Stimulated activated CD4-positive, alpha-beta T cell treated with anti-CD3 and anti-CD28 coated beads, TNF-alpha, amount 100 ng/mL, for 1 hour (primary cell): ENCODE measurements around the gene MCUR1.
A peak's percentile ranks its signal among the peaks of the same experiment; 100 is the strongest.
"Not testable (repeated sequence)": the region's sequence is repeated elsewhere in the genome, so short reads cannot be mapped to it uniquely, and the experiment has no call there.

Experiments used
- DNase-seq, 3 donors: peaks; one replicate each; pipeline ENCODE4 v3.0.0-alpha.2; 2020; ENCODE audit warnings: low read depth in 3 of 3, low spot score in 1 of 3

The MCUR1 gene, protein sequence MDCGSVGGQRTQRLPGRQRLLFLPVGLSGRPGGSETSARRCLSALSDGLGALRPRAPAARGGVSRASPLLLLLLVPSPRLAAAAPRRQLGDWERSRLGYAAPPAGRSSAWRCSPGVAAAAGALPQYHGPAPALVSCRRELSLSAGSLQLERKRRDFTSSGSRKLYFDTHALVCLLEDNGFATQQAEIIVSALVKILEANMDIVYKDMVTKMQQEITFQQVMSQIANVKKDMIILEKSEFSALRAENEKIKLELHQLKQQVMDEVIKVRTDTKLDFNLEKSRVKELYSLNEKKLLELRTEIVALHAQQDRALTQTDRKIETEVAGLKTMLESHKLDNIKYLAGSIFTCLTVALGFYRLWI

DNA sequence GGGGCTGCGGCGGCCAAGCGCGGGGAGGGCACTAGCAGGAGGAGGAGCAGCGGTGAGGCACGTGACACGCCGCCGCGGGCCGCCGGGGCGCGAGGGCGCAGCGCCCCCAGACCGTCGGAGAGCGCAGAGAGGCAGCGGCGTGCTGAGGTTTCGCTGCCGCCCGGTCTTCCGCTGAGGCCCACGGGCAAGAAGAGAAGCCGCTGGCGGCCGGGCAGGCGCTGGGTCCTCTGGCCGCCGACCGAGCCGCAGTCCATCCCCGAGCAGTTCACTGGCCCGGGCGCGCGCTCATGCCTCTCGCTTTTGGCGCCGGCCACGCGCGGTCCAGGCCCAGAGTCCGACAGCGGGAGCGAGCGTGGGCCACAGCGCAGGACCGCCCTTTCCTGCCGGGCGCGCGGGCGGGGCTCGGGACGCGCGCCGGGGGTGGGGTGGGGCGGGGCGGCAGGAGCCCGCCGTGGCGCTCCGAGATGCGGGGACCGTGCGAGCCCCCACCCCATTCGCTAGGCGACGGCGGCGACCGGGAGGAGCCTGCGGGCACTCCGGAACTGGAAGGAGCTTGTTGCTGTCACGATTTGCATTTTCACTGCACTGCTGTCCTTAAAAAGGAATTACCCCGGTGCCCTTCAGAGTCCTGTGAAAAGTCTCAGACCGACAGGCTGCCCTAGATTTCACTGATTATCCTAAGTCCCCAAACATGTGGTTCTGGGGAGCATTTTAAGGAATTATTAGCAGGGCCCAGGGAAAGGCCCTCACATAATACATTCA is at the start of gene MCUR1:
Gene MCUR1, minus strand, starts transcription at position 382 of the 762 bp plus-strand sequence. Its CDS starts 128 bp downstream, at position 254.
- peak; percentile 32 to 61 (median 60) for DNase-seq

DNA sequence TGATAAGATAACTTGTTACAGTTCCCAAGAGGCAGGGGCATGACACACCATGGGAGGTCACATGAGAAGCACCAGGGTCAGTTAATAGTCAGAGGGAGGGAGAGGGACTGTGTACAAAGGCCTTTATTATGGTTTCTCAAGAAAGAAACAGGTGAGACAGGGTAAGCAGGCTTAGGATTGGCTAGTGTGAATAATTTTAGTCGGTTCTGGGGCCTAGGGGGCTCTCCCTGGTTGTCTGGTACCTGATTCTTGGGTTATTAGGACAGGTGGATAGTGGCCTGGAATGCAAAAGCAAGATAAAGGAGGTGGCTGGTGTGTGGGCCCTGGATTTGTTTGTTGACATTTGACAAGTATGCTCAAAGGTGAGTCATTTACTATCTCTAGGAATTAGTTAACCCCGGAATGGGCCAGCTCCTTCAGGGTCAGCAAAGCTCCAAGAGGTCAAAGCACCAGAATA is 49.4 kb upstream of the MCUR1 start:
- no peak for DNase-seq

DNA sequence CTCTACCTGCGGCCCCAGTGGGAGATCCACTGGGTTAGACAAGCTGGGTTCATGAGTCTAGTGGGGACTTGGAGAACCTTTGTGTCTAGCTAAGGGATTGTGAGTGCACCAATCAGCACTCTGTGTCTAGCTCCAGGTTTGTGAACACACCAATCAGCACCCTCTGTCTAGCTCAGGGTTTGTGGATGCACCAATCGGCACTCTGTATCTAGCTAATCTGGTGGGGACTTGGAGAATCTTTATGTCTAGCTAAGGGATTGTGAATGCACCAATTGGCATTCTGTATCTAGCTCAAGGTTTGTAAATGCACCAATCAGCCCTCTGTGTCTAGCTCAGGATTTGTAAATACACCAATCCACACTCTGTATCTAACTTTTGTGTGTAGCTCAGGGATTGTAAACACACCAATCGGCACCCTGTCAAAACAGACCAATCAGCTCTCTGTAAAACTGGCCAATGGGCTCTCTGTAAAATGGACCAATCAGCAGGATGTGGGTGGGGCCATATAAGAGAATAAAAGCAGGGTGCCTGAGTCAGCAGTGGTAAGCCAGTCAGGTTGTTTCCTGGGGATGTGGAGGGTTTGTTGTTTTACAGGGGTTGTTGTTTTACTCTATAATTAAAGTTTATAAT is 46.3 kb upstream of the MCUR1 start:
- DNase-seq, result not testable (repeated sequence)

DNA sequence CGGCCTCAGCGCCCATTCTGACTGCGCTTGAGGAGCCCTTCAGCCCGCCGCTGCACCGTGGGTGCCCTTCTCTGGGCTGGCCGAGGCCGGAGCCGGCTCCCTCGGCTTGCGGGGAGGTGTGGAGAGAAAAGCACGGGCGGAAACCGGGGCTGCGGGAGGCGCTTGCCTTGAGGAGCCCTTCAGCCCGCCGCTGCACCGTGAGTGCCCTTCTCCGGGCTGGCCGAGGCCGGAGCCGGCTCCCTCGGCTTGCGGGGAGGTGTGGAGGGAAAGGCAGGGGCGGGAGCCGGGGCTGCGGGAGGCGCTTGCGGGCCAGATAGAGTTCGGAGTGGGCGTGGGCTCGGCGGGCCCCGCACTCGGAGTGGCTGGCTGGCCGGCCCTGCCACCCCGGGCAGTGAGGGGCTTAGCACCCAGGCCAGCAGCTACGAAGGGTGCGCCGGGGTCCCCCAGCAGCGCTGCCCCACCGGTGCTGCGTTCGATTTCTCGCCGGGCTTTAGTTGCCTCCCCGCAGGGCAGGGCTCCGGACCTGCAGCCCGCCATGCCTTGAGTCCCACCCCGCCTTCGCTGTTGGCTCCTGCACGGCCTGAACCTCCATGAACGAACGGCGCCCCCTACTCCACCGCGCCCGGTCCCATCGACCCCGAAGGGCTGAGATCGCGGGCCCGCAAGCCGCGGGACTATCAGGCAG is 45.7 kb upstream of the MCUR1 start:
- no peak for DNase-seq

DNA sequence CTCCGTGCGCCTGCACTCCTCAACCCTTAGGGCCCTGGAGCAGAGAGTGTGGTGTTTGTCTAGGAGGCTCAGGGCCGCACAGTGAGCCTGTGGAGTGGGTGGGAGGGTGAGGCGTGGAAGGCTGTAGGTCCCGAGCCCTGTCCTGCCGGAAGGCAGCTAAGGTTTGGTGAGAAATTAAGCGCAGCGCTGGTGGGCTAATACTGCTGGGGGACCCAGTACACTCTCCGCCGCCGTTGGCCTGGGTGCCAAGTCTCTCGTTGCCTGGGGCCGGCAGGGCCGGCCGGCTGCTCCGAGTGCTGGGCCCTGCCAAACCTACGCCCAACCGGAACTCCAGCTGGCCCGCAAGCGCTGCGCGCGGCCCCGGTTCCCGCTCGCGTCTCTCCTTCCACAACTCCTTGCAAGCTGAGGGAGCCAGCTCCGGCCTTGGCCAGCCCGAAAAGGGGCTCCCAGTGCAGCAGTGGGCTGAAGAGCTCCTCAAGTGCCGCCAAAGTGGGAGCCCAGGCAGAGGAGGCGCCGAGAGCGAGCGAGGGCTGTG is 40.4 kb upstream of the MCUR1 start:
- DNase-seq, result no peak

DNA sequence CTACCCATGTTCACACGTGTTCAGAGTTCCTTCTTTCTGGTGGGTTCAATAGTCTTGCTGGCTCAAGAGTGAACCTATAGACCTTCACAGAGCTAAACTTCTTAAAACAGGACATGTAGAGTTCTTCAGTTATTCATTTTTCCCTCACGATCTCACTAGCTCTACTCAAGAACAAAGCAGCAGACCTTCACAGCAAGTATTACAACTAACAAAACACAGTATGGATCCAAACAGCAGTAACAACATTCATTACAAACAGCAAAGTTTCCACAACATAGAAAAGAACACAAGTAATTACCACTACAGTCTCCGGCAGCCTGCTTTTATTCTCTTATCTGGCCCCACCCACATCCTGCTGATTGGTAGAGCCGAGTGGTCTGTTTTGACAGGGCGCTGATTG is 39.5 kb upstream of the MCUR1 start:
- DNase-seq, result no peak

DNA sequence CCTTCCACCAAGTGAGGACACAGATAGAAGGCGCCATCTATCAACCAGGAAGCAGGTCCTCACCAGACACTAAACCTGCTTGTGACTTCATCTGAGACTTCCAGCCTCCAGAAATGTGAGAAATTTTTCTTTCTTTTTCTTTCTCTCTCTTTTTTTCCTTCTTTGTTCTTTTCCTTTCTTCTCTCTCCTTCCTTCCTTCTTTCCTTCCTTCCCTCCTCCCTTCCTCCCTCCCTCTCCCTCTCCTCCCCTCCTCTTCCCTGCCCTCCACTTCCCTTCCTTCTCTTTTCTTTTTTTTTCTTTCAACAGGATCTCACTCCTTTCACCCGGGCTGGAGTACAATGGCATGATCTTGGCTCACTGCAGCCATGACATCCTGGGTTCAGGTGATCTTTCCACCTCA is 37.4 kb upstream of the MCUR1 start:
- no peak for DNase-seq

DNA sequence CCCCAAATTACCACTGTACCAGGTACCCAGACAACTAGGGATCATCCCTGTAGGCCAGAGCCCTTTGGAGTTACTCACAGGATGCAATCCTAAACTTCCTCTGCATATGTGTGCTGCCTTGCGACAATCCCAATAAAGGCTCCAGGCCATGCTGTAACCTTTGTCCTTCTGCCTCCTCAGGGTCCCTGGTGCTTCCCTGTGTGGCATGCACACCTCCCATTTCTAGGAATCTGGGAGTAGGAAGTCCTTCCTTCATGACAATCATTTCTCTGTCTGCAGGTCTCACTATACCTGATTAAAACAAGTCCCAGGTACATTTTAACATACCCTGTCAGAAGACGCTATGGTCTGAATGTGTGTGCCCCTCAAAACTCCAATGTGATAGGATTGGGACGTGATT is 37.0 kb upstream of the MCUR1 start:
- no peak for DNase-seq

DNA sequence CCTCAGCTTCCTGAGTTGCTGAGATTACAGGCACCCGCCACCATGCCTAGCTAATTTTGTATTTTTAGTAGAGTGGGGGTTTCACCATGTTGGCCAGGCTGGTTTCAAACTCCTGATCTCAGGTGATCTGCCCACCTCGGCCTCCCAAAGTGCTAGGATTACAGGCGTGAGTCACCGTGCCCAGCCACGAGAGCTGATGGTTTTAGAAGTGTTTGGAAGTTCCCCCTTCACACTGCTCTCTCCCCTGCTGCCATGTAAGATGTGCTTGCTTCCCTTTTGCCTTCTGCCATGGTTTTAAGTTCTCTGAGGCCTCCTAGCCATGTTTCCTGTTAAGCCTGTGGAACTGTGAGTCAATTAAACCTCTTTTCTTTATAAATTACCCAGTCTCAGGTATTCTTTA is 36.3 kb upstream of the MCUR1 start:
- DNase-seq, result not testable (repeated sequence)

DNA sequence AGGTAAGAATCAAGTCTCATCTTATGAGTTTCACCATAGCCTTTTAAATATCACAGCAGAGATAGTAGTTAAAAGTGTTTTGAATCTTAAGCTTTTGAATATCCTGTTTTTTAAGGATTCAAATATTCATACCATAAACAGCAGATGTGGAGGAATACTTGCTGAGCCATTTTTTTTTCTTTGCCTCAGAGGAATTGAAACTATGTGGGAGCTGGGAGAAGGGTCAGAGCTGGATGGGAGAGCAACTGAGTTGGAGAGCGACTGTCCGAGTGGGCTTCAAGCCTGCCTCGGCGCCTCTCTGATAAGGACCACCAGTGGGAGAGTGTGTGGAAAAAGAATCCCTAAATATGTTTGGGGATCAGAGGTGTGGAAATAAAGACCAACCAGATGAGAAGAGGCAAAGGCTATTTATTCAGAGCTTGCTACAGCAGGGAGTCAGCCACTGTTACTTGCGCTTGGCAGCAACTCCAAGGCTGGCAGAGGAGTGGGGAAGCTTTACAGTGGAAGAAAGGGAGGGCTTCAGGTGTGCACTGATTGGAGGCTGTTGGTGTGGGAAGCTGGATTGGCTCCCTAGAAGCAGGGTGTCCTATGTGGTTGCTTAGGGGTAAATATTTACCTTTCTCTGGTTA is 34.3 kb upstream of the MCUR1 start:
- no peak for DNase-seq

DNA sequence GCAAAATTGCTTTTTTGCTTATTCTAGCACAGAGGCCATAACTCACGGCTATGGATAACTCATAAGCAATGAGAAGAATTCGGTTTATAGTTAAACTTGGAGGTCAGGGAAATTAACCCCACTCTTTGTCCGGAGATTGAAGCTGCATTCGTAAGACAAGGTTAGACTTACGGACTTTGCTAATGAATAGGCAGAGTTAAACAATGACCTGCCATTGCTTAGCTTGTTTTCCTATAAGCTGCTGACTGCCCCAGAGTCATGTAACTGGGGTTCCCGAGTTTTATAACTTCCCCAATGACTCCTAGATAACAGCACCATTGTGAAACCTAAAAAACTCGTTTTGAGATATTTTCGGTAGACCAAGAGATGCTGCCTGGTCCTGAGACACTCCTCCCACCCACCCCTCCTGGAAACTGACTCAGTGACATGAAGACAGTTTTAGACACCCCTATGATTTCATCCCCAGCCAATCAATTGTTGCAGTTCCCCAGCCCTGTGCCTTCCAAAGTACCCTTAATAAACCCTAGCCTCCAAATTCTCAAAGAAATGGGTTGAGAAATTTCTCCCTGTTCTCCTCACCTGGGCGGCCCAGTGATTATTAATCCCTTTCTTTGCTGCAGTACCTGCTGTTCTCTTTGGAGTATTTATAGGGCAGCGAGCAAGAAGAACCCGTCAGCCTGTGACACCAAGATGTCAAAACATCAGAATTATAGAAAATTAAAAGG is 33.1 kb upstream of the MCUR1 start:
- DNase-seq, result no peak

DNA sequence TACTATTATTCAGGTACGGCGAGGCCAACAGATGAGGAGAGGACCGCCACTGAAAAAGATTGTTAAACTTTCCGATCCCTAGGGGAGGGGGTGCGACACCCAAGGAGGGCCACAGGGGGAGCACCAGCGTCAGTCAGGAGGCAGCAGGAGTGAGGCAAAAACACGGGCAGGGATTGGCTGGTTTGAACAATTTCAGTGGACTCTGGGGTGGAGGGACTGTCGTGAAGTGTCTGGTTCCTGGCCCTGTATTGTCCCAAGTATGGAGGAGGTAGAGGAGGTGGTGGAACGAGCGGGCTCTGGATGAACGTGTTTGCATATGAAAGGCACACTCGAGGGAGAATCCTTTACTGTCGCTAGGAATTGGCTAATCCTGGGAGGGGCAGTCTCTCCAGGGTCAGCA is 32.5 kb upstream of the MCUR1 start:
- no peak for DNase-seq

DNA sequence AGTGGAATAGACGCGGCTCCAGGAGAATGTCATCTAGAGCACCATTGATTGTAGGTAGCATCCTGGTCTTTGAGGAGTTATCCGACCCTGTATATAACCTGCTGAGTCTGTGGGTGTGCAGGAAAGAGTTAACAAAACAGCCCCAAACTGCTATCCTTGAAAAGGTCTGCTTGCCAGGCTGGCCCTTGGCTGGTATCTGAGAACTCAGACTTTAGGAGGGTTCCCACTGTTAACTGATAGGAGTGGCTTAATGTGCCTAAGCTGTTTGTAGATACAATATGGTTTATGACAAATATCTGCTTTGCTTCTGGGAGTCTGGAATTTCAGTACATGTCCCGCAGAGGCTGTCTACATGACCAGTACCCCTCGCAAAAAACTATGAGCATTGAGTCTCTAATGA is 27.6 kb upstream of the MCUR1 start:
- no peak for DNase-seq

DNA sequence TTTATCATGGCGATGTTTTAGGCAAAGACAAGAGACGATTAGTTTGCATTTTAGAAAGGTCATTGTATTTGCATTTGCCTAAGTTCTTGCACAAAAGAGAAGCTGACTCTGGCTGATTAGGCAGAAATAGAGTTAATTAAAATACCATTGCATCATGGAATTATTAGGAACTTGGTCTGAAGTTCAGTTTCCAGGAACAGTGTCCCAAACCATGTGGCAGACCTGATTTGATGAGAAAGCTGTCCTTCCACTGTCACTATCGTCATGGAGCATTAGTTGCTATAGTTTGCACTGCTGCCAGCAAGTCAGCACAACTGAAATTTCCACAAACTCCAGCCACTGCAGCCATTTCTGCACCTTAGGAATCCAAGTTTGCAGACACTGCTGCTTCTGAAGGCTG is 24.3 kb upstream of the MCUR1 start:
- DNase-seq, result no peak

DNA sequence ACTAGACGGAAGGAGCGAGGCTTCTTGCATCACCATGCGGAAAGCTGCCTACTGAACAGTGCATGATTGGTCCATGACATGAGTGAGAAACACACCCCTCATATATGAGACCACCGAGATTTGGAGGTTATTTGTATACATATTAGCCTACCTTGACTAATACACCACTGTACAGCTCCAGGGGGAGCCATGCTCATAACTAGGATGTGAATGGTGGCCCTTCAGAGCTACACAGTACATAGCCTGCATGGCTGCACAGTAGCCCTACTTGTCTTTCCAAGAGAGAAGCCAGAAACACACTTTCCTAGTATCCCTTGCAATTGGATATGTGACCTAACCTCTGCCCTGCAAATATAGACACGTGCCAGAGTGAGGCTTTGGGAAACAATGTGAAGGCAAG is 21.8 kb upstream of the MCUR1 start:
- DNase-seq, result no peak

DNA sequence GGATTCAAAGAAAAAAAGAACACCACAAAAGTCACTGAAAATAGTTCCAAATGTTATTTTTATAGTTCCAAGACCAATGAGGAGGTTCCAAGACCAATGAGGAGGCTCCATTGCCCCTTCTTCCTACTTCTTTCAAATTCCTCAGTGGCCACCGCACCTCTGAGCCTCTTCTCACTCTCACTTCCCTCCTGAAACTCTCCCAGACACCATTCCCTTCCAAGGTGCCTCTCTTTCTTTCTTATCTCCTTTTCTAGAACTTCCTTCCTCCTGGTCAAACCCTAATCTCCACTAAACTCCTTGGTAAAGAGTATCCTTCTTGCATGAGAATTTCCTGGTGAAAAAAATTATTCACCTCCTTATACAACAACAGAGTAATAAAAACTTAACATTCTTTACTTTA is 20.4 kb upstream of the MCUR1 start:
- DNase-seq, result no peak

DNA sequence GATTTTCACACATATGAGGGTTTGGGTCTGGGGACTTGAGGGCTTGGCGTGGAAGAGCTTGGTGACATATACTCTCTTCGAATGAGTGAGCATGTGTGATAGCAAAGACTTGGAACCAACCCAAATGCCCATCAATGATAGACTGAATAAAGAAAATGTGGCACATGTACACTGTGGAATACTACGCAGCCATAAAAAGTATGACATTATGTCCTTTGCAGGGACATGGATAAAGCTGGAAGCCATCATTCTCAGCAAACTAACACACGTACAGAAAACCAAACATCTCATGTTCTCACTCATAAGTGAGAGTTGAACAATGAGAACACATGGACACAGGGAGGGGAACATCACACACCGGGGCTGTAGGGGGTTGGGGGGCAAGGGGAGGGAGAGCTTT is 19.7 kb upstream of the MCUR1 start:
- DNase-seq, result not testable (repeated sequence)

DNA sequence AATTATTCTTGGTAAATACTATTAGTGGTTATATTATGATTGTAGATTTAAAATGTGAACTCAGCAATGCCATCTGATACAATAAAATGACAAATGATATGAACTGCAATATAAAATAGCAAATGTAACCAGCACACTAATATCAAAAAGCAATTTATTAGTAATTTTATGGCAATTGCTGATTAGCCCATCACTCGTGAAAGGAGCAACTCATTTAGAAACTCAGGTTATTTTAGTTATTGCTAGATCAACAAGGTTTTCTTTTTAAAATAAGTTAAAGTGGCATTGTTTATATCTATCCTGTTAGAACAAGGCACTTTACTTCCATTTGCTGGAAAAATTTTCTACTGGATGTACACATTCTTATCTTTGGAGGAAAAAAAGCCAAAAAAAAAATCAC is 18.4 kb upstream of the MCUR1 start:
- DNase-seq, result no peak

DNA sequence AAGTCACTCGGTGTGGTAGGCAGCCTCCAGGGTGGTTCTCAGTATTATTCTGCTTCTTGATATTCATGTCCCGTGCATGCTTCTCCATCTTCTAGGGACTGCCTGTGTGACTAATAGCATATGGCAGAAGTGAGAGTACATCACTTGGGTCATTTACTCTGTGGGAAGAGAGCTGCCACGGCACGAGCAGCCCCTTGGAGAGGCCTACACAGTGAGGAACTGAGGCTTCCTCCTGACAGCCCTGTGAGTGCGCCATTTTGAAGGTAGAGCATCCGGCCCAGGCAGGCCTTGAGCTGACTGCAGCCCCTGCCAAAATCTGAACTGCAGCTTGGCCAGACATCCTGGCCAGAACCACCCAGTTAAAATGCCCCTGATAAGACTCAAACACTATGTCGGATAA is 17.3 kb upstream of the MCUR1 start:
- no peak for DNase-seq

DNA sequence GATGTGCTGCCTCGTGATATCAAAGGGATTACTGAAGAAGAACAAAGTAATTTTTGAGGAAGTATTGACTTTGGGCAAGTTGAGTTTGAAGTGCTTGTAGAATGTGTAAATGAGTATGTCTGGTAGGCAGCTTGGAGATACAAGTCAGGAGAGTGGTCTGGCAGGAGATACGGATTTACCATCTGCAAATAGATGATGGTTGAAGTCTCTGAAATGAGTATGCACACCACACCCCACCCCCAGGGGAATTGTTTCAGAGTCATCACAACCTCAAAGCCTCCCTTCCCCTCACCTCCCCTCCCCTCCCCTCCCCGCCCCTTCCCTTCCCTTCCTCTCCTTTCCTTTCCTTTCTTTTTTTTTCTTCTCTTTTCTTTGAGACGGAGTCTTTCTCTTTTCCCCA is 16.4 kb upstream of the MCUR1 start:
- DNase-seq, result no peak
